Ishikawa (cell line): ENCODE measurements around the gene ABHD2.

ENCODE experiments used
- CEBPB ChIP-seq: IDR thresholded peaks from 2 replicates; pipeline ENCODE4 v1.6.1; 2012
- CREB1 ChIP-seq: IDR thresholded peaks from 2 replicates; pipeline ENCODE4 v1.6.1; 2012; ENCODE audit warnings: low read depth
- EGR1 ChIP-seq: IDR thresholded peaks from 2 replicates; pipeline ENCODE4 v1.6.1; 2012
- EP300 ChIP-seq: IDR thresholded peaks from 2 replicates; pipeline ENCODE4 v1.6.1; 2012; ENCODE audit warnings: borderline replicate concordance
- FOXM1 ChIP-seq: IDR thresholded peaks from 2 replicates; pipeline ENCODE4 v1.6.1; 2012; ENCODE audit warnings: low read depth, borderline replicate concordance
- NFIC ChIP-seq: IDR thresholded peaks from 2 replicates; pipeline ENCODE4 v1.6.1; 2012
- RAD21 ChIP-seq: IDR thresholded peaks from 2 replicates; pipeline ENCODE4 v1.6.1; 2012; ENCODE audit warnings: low read depth
- TAF1 ChIP-seq: IDR thresholded peaks from 2 replicates; pipeline ENCODE4 v1.6.1; 2012; ENCODE audit warnings: low read depth, mild to moderate bottlenecking
- TCF12 ChIP-seq: IDR thresholded peaks from 2 replicates; pipeline ENCODE4 v1.6.1; 2012; ENCODE audit warnings: low read depth
- TEAD4 ChIP-seq: IDR thresholded peaks from 2 replicates; pipeline ENCODE4 v1.6.1; 2012
- YY1 ChIP-seq: IDR thresholded peaks from 2 replicates; pipeline ENCODE4 v1.6.1; 2012; ENCODE audit warnings: low read depth
- ZBTB7A ChIP-seq: IDR thresholded peaks from 2 replicates; pipeline ENCODE4 v1.6.1; 2012; ENCODE audit warnings: low read depth
- TF ChIP-seq, protein P1 (sequence below): IDR thresholded peaks from 2 replicates; pipeline ENCODE4 v1.6.1; 2012
- TF ChIP-seq, protein P2 (sequence below): IDR thresholded peaks from 2 replicates; pipeline ENCODE4 v1.6.1; 2012
- TF ChIP-seq, protein P3 (sequence below): IDR thresholded peaks from 2 replicates; pipeline ENCODE4 v1.6.1; 2012; ENCODE audit warnings: low read depth, mild to moderate bottlenecking

ABHD2 gene

DNA sequence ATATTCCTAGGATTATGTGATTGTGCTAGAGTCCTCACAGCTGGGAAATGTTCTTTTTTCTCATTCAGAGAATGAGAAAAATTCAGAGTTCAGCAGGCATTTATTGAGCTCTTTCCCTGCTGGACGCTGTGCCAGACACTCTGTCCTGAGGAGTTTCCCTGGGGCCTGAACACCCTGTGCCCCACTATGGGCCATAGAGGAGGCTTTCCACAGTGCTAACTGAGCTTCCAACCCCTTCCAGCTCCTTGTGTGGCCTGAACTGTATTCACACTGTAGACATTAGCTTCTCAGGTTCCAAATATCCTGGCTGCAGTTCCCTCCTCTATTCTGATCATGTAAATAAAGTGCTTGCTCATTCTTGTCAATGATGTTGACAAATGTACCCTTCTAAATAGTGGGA lies 10.0 kb downstream of the ABHD2 start:
- no peak for TF ChIP-seq TAF1
- no peak for TF ChIP-seq CEBPB
- no peak for TF ChIP-seq FOXM1
- TF ChIP-seq RAD21: no peak

DNA sequence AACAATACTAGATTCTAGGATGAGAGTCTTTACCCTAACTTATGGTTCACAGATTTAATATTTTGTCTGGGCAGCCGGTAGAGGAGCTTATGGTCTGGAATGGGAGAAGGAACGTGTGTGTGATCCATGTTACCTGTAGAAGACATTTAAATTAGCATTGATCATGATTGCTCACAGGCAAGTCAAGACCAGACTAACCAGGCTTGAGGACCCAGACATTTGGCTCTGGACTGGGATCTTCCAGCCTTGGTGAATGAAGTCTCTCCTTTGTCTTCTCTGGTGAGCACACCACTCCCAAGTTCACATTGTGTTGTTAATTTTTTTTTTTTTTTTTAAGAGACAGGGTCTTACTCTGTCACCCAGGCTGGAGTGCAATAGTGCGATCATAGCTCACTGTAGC lies 11.7 kb downstream of the ABHD2 start:
- TF ChIP-seq TEAD4 (no peak), TAF1 (no peak)

DNA sequence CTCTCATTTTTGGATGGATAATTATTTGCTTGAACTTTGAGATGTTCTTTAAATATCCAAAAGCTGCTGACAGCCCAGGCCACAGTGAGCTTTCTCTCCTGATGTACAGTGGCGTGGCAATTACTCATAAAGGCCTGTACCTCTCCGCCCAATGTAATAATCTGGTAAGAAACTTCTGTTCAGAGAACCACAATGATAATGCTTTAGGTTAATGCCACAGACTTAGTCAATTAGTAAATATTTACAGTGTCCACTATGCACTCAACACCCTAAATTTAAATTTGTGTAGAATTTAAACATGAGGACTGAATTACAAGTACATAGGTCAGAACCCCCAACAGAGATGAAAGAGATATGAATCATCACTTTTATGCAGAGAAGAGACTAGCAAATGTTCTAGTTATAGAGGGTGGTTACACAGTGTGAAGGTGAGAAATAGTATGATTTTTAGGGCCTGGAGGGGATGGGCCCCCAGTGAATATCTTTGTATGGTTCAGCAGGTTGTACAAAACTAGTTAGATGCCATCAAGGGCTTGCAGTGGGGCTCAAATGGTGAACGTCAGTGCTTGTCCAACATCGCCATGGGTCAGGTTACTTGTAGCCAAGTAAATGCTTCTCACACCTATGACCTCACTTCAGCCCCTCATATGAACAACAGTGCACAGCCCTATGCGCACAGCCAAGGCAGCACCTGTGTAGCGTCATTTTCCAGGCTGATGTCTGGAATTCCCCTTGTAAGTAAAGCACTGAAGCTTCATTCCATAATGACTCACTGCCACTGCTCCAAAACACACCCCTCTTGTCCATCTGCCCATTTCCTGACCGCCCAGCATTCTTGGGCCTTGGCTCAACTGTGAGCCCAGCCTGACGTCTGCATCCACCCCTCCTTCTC lies 13.3 kb downstream of the ABHD2 start:
- TF ChIP-seq, protein P1, sequence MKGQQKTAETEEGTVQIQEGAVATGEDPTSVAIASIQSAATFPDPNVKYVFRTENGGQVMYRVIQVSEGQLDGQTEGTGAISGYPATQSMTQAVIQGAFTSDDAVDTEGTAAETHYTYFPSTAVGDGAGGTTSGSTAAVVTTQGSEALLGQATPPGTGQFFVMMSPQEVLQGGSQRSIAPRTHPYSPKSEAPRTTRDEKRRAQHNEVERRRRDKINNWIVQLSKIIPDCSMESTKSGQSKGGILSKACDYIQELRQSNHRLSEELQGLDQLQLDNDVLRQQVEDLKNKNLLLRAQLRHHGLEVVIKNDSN: no peak
- TF ChIP-seq TEAD4 (peak; percentile 81), EP300 (no peak), CREB1 (peak; percentile 36; the same call in 1 of the 2 replicates), NFIC (peak; percentile 34; the same call in 1 of the 2 replicates), TCF12 (peak; percentile 48; the same call in 1 of the 2 replicates)

DNA sequence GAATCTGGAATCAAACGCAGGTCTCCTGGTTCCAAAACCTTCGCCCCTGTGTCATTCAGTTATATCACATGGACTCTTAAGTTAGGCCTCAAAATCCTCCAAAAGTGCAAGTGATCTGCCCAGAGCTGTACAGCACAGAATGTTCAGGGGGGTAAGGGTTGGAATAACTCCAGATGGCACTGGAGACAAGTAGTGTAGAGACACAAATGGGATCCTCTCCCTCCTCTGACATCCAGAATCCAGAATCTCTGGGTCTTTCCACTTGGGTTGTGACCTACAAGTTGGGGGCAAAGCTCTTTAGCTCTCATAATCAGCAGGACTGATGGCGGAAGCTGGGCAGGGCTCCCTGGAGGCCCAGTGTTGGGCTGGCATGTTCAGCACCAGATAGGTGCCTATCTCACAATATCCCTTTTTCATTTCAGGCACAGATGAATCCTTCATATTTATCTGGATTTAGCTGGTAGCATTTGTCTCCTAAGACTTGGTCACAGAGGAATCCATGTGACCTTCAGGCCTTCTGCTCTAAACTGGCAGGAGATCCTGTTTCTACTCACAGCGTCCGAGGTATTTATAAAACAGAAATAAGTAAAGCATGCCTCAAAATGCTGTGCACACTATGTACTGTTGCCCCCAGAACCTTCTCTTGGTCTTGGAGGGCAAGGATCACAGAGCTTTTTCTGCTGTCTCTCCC lies 15.4 kb downstream of the ABHD2 start:
- TF ChIP-seq FOXM1 (no peak), RAD21 (no peak), EGR1 (no peak), ZBTB7A (no peak), NFIC (no peak), YY1 (no peak), CREB1 (no peak), TCF12 (no peak)
- TF ChIP-seq, protein P1: no peak
- TF ChIP-seq, protein P2, sequence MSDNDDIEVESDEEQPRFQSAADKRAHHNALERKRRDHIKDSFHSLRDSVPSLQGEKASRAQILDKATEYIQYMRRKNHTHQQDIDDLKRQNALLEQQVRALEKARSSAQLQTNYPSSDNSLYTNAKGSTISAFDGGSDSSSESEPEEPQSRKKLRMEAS: no peak
- TF ChIP-seq, protein P3, sequence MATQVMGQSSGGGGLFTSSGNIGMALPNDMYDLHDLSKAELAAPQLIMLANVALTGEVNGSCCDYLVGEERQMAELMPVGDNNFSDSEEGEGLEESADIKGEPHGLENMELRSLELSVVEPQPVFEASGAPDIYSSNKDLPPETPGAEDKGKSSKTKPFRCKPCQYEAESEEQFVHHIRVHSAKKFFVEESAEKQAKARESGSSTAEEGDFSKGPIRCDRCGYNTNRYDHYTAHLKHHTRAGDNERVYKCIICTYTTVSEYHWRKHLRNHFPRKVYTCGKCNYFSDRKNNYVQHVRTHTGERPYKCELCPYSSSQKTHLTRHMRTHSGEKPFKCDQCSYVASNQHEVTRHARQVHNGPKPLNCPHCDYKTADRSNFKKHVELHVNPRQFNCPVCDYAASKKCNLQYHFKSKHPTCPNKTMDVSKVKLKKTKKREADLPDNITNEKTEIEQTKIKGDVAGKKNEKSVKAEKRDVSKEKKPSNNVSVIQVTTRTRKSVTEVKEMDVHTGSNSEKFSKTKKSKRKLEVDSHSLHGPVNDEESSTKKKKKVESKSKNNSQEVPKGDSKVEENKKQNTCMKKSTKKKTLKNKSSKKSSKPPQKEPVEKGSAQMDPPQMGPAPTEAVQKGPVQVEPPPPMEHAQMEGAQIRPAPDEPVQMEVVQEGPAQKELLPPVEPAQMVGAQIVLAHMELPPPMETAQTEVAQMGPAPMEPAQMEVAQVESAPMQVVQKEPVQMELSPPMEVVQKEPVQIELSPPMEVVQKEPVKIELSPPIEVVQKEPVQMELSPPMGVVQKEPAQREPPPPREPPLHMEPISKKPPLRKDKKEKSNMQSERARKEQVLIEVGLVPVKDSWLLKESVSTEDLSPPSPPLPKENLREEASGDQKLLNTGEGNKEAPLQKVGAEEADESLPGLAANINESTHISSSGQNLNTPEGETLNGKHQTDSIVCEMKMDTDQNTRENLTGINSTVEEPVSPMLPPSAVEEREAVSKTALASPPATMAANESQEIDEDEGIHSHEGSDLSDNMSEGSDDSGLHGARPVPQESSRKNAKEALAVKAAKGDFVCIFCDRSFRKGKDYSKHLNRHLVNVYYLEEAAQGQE: no peak

DNA sequence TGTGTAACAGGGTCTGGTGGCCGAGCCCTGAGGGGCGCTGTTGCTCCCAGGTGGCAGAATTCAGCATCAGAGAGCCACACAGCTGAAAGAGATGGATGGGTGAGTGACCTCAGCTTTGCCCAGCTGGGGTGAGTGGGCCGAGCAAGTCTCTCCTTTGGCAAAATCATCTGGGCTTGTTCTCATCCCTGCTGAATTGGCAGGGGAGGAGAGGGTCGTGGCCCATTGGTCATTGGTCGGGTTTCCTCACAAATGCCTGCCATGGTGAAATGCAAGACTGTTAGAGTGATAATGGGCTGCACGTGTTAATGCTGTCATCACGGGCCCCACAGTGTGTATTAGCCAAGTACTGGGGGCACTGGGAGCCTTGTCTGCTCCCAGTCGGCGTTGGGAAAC lies 15.9 kb downstream of the ABHD2 start:
- no peak for TF ChIP-seq ZBTB7A

DNA sequence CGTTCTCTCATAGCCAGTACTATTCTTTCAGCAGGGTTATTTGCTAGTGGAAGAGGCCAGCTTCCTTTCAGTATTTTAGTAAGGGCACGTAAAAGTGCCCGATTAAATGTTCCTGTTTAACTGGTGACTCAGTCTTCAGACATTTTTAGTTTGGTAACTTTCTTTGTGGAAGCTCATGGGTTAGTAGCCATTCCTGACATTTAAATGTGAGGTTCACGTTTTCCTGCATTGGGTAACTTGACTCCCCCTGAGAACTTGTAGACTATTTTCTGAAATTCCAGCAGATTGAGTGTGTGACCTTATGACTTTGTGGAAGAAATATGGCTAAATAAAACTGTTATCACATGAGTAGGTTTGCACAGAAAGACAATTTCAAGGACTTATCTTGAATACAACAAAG lies 16.9 kb downstream of the ABHD2 start:
- TF ChIP-seq TEAD4: peak; percentile 36; the same call in 1 of the 2 replicates
- no peak for TF ChIP-seq TCF12

DNA sequence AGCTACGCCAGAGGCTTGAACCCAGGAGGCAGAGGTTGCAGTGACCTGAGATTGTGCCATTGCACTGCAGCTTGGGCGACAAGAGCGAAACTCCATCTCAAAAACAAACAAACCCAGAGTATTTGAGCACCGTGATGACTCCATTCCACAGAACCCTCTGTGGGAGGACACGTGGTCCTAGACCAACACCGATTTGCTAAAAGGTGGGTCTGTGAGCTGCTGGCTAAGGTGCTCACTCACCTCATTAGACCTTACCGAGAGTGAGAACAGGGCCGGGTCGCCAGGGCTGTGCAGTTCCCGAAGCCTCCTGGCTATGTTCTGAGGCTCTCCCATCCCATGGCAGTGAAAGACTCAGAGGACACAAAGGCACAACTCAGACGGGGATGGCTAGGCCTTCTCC lies 17.9 kb downstream of the ABHD2 start:
- TF ChIP-seq NFIC (no peak), FOXM1 (no peak), ZBTB7A (no peak)

DNA sequence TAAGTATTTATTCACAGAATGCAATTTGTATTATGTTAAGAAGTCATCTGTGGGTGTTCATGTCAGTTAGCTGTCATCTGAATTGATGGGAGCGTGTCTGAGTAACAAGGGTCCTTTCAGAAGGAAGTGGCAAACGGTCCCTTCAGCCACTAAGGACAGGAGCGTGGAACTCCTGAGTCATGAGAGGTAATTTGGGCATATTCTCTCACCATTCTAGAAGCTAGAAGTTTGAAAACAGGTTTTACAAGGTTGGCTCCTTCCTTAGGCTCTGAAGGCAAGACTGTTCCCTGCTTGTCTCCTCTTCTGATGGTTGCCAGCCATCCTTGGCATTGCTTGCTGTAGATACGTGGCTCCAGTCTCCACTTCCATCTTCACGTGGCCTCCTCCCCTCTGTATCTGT lies 19.7 kb downstream of the ABHD2 start:
- TF ChIP-seq FOXM1: no peak
- TF ChIP-seq, protein P2: no peak
- TF ChIP-seq TAF1: no peak
- no peak for TF ChIP-seq EP300
- TF ChIP-seq, protein P1: no peak
- TF ChIP-seq TEAD4: no peak
- TF ChIP-seq EGR1: no peak
- no peak for TF ChIP-seq NFIC
